ENCODE measurements around the gene AMIGO3.

AMIGO3 gene

DNA sequence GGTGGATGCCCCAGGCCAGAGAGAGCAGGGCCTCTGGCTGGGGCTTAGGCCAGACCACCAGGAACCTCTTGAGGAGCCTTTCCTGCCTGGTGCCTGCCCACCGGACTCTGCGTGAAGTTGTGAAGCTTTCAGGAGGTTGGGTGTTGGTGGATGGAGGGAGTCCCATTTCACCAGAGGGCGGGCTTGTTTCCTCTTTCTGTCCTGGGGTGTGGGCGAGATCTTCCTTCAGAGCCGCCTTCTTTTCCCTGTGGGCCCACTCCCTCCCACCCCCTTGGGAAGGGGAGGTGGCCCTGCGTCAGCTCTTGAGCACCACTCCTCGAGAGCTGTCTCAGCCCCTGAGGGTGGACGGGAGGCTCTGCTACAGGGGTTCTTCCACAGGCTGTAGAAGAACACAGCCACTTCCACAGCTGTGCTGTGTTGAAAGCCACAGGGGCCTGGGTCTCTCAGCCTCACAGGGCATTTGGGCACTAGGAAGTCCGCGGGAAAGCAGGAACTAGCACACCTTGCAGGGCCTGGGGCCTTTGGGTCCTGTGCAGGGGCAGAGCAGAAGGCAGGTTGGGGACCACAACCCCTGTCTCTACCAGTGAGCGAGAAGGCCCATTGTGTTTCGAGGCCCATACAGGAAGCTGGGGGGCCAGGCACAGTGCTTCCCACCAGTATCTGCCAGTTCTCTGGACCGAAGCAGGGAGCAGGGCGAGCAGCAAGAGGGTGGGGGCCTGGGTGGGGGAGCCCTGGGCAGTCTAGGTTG is 2.1 kb downstream of the AMIGO3 start:
- H3K36me3 ChIP-seq (ENCODE audit: control insufficient read depth in 2 of 2, insufficient read depth in 1 of 2, low read length in 2 of 2), result peaks cover 0 to 86% of the 10 kb centered on the region in 2 experiments; a peak in 1 of 3 replicates
- no peaks in the 10 kb centered on the region for H3K4me1 ChIP-seq (ENCODE audit: control insufficient read depth, insufficient read depth, low read length)
- POLR2A ChIA-PET, result interaction anchor here (0.6 kb wide), 1 partner anchor 547 kb away, joined by 6 read pairs; no protein-coding TSS in a partner anchor
- no peak for TF ChIP-seq ZEB2 (tag by site-specific recombination; IDR thresholded peaks at IDR 0.05)
- no peak for TF ChIP-seq ZNF23 (tag by site-specific recombination; IDR thresholded peaks at IDR 0.05; ENCODE audit: borderline replicate concordance)
- TF ChIP-seq, protein P1, sequence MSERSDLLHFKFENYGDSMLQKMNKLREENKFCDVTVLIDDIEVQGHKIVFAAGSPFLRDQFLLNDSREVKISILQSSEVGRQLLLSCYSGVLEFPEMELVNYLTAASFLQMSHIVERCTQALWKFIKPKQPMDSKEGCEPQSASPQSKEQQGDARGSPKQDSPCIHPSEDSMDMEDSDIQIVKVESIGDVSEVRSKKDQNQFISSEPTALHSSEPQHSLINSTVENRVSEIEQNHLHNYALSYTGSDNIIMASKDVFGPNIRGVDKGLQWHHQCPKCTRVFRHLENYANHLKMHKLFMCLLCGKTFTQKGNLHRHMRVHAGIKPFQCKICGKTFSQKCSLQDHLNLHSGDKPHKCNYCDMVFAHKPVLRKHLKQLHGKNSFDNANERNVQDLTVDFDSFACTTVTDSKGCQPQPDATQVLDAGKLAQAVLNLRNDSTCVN (tag by site-specific recombination; optimal IDR thresholded peaks at IDR 0.05), result no peak
- no peak for TF ChIP-seq SCRT2 (tag by site-specific recombination; IDR thresholded peaks at IDR 0.05)
- TF ChIP-seq ZFHX2 (tag by site-specific recombination; conservative IDR thresholded peaks at IDR 0.05), result peak; percentile 63
- TF ChIP-seq, protein P2, sequence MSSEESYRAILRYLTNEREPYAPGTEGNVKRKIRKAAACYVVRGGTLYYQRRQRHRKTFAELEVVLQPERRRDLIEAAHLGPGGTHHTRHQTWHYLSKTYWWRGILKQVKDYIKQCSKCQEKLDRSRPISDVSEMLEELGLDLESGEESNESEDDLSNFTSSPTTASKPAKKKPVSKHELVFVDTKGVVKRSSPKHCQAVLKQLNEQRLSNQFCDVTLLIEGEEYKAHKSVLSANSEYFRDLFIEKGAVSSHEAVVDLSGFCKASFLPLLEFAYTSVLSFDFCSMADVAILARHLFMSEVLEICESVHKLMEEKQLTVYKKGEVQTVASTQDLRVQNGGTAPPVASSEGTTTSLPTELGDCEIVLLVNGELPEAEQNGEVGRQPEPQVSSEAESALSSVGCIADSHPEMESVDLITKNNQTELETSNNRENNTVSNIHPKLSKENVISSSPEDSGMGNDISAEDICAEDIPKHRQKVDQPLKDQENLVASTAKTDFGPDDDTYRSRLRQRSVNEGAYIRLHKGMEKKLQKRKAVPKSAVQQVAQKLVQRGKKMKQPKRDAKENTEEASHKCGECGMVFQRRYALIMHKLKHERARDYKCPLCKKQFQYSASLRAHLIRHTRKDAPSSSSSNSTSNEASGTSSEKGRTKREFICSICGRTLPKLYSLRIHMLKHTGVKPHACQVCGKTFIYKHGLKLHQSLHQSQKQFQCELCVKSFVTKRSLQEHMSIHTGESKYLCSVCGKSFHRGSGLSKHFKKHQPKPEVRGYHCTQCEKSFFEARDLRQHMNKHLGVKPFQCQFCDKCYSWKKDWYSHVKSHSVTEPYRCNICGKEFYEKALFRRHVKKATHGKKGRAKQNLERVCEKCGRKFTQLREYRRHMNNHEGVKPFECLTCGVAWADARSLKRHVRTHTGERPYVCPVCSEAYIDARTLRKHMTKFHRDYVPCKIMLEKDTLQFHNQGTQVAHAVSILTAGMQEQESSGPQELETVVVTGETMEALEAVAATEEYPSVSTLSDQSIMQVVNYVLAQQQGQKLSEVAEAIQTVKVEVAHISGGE (tag by site-specific recombination; conservative IDR thresholded peaks at IDR 0.05; ENCODE audit: low read depth), result no peak
- TF ChIP-seq BCL11B (tag by site-specific recombination; IDR thresholded peaks at IDR 0.05; ENCODE audit: low read depth), result no peak
- no peak for TF ChIP-seq ZNF623 (tag by site-specific recombination; IDR thresholded peaks at IDR 0.05)
- TF ChIP-seq EGR2 (tag by site-specific recombination; IDR thresholded peaks at IDR 0.05; ENCODE audit: low read depth), result peak; percentile 71; the same call in 1 of the 2 replicates
- TF ChIP-seq, protein P3, sequence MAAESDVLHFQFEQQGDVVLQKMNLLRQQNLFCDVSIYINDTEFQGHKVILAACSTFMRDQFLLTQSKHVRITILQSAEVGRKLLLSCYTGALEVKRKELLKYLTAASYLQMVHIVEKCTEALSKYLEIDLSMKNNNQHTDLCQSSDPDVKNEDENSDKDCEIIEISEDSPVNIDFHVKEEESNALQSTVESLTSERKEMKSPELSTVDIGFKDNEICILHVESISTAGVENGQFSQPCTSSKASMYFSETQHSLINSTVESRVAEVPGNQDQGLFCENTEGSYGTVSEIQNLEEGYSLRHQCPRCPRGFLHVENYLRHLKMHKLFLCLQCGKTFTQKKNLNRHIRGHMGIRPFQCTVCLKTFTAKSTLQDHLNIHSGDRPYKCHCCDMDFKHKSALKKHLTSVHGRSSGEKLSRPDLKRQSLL (tag by site-specific recombination; IDR thresholded peaks at IDR 0.05), result no peak
- no peak for TF ChIP-seq ZNF792 (tag by site-specific recombination; IDR thresholded peaks at IDR 0.05)
- no peaks in the 10 kb centered on the region for H3K9me3 ChIP-seq (ENCODE audit: control insufficient read depth, insufficient read depth, low read depth, low read length)
- no peak overlapping the region for H3K4me3 ChIP-seq (ENCODE audit: low read depth, low read length)
- no peak overlapping the region for H3K27ac ChIP-seq (ENCODE audit: extremely low read depth, low read depth, low read length)
- CTCF ChIA-PET, result interaction anchor here (0.6 kb wide), 1 partner anchor 101 kb away, joined by 3 read pairs; no protein-coding TSS in a partner anchor

DNA sequence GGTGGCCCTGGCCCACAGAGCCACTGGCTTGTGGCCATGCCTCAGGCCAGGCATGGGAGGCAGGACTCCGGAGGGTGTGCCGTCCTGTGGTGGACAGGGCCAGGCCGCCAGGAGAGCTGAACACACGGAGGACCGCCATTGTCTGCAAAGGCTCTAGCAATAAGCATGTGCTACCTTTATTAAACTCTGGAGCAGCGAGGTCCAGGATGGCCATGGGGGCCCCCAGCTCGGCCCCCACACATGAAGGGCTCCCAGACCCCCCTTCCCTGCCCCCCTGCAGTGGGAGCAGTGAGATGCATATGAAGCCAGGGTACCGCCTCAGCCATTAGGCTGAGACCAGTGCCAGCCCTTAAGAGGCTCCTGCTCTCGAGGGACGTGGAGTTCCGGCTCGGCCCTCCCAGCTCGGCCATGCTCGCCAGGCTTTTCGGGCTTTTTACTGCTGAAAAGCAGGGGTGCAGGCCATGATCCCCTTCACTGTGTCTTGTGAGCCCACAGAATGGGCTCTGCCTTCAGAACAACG is 2.7 kb downstream of the AMIGO3 start:
- H3K27ac ChIP-seq (ENCODE audit: extremely low read depth, low read depth, low read length), result no peak overlapping the region
- POLR2A ChIA-PET, result no interaction called here
- no peak overlapping the region for H3K4me3 ChIP-seq (ENCODE audit: low read depth, low read length)
- H3K4me1 ChIP-seq (ENCODE audit: control insufficient read depth, insufficient read depth, low read length), result no peaks in the 10 kb centered on the region
- CTCF ChIA-PET, result no interaction called here
- peak; percentile 25; the same call in 1 of the 2 replicates for TF ChIP-seq GLIS2 (tag by site-specific recombination; IDR thresholded peaks at IDR 0.05)
- TF ChIP-seq ZNF658 (tag by site-specific recombination; IDR thresholded peaks at IDR 0.05), result no peak
- peaks cover 0 to 82% of the 10 kb centered on the region in 2 experiments; a peak in 1 of 3 replicates for H3K36me3 ChIP-seq (ENCODE audit: control insufficient read depth in 2 of 2, insufficient read depth in 1 of 2, low read length in 2 of 2)
- H3K9me3 ChIP-seq (ENCODE audit: control insufficient read depth, insufficient read depth, low read depth, low read length), result no peaks in the 10 kb centered on the region

DNA sequence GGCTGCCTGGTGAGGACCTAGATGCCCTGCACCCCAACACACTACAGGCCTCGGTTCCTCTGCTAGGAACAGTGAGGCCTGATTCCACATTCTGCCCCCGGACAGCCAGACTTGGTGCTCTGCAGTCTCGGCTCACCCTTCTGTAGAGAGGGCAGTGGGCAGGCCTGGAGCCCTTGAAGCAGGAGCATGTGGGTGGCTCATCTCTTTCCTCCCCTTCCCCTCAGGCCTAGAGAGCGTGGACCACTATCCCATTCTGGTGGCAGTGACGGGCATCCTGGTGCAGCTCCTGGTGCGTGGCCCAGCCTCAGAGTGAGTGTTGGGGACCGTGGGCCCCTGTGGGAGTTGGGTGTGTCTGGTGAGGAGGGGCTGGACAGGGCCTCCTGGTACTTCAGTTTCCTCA is 3.3 kb downstream of the AMIGO3 start:
- CTCF ChIA-PET, result no interaction called here
- H3K9me3 ChIP-seq (ENCODE audit: control insufficient read depth, insufficient read depth, low read depth, low read length), result no peaks in the 10 kb centered on the region
- H3K4me1 ChIP-seq (ENCODE audit: control insufficient read depth, insufficient read depth, low read length), result no peaks in the 10 kb centered on the region
- no peak overlapping the region for H3K4me3 ChIP-seq (ENCODE audit: low read depth, low read length)
- POLR2A ChIA-PET, result no interaction called here
- H3K27ac ChIP-seq (ENCODE audit: extremely low read depth, low read depth, low read length), result no peak overlapping the region
- H3K36me3 ChIP-seq (ENCODE audit: control insufficient read depth in 2 of 2, insufficient read depth in 1 of 2, low read length in 2 of 2), result peaks cover 0 to 76% of the 10 kb centered on the region in 2 experiments; a peak in 2 of 3 replicates
- TF ChIP-seq, protein P4, sequence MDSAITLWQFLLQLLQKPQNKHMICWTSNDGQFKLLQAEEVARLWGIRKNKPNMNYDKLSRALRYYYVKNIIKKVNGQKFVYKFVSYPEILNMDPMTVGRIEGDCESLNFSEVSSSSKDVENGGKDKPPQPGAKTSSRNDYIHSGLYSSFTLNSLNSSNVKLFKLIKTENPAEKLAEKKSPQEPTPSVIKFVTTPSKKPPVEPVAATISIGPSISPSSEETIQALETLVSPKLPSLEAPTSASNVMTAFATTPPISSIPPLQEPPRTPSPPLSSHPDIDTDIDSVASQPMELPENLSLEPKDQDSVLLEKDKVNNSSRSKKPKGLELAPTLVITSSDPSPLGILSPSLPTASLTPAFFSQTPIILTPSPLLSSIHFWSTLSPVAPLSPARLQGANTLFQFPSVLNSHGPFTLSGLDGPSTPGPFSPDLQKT (IDR thresholded peaks at IDR 0.05; ENCODE audit: borderline replicate concordance, low read depth, low read length), result no peak
- TF ChIP-seq, protein P5, sequence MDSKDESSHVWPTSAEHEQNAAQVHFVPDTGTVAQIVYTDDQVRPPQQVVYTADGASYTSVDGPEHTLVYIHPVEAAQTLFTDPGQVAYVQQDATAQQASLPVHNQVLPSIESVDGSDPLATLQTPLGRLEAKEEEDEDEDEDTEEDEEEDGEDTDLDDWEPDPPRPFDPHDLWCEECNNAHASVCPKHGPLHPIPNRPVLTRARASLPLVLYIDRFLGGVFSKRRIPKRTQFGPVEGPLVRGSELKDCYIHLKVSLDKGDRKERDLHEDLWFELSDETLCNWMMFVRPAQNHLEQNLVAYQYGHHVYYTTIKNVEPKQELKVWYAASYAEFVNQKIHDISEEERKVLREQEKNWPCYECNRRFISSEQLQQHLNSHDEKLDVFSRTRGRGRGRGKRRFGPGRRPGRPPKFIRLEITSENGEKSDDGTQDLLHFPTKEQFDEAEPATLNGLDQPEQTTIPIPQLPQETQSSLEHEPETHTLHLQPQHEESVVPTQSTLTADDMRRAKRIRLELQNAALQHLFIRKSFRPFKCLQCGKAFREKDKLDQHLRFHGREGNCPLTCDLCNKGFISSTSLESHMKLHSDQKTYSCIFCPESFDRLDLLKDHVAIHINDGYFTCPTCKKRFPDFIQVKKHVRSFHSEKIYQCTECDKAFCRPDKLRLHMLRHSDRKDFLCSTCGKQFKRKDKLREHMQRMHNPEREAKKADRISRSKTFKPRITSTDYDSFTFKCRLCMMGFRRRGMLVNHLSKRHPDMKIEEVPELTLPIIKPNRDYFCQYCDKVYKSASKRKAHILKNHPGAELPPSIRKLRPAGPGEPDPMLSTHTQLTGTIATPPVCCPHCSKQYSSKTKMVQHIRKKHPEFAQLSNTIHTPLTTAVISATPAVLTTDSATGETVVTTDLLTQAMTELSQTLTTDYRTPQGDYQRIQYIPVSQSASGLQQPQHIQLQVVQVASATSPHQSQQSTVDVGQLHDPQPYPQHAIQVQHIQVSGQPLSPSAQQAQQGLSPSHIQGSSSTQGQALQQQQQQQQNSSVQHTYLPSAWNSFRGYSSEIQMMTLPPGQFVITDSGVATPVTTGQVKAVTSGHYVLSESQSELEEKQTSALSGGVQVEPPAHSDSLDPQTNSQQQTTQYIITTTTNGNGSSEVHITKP (tag by site-specific recombination; IDR thresholded peaks at IDR 0.05), result no peak
- TF ChIP-seq, protein P1 (tag by site-specific recombination; optimal IDR thresholded peaks at IDR 0.05), result no peak
- TF ChIP-seq KLF1 (tag by site-specific recombination; IDR thresholded peaks at IDR 0.05) (no peak), ZNF132 (tag by site-specific recombination; IDR thresholded peaks at IDR 0.05; ENCODE audit: borderline replicate concordance) (no peak)

Measured in HEK293 (cell line).